Fibroblast of the aortic adventitia (primary cell): ENCODE results near the gene GNAT3. TPM values are rescaled to one million over a fixed set of nuclear protein-coding genes. Genes with fewer than 3 reads are reported as not detected.
A peak's percentile ranks its signal among the peaks of the same experiment; 100 is the strongest.

Source experiments
- DNase-seq: peaks from one replicate; pipeline ENCODE4 v3.0.0-alpha.2; 2010; ENCODE audit warnings: low read depth
- H3K4me3 ChIP-seq: 2 replicates; pipeline ENCODE4 v1.5.1; 2011; ENCODE audit warnings: low read depth, mild to moderate bottlenecking, control low read depth, low read length, moderate library complexity
- total RNA-seq: library from RNA; depleted of rRNA; stranded (reverse); fragments of >200 nt; gene quantifications from 2 replicates; pipeline ENCODE4 v1.2.3, GENCODE V29; 2012; ENCODE audit warnings: low replicate concordance
- TF ChIP-seq, protein P1 (sequence below): IDR thresholded peaks from 2 replicates; pipeline ENCODE4 v1.5.1; 2011; ENCODE audit warnings: mild to moderate bottlenecking, low read length, control low read depth, inconsistent platforms; ENCODE audit not compliant: insufficient read depth

Gene GNAT3
- total RNA-seq, 1 donor, result not detected

DNA sequence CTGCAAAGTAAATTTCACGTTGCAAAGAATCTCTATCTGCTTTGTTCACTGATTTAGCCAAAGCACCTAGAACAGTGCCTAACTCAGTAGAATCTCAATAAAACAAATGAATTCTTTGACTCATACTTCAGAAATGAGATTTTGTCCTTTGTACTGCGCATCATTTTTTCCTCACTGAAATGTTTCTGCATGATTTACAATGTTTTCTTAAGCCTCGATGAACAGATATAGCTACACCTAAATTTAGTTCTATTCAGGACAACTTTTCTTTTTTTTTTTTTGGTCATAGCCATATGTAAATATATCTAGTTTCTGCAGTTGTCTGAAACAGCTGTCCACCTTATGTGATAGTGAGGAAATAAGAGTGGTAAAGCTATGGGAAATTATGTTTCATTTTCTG lies 15.3 kb downstream of the GNAT3 start:
- H3K4me3 ChIP-seq, result no peak overlapping the region
- TF ChIP-seq, protein P1, sequence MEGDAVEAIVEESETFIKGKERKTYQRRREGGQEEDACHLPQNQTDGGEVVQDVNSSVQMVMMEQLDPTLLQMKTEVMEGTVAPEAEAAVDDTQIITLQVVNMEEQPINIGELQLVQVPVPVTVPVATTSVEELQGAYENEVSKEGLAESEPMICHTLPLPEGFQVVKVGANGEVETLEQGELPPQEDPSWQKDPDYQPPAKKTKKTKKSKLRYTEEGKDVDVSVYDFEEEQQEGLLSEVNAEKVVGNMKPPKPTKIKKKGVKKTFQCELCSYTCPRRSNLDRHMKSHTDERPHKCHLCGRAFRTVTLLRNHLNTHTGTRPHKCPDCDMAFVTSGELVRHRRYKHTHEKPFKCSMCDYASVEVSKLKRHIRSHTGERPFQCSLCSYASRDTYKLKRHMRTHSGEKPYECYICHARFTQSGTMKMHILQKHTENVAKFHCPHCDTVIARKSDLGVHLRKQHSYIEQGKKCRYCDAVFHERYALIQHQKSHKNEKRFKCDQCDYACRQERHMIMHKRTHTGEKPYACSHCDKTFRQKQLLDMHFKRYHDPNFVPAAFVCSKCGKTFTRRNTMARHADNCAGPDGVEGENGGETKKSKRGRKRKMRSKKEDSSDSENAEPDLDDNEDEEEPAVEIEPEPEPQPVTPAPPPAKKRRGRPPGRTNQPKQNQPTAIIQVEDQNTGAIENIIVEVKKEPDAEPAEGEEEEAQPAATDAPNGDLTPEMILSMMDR, result no peak
- DNase-seq, result no peak

DNA sequence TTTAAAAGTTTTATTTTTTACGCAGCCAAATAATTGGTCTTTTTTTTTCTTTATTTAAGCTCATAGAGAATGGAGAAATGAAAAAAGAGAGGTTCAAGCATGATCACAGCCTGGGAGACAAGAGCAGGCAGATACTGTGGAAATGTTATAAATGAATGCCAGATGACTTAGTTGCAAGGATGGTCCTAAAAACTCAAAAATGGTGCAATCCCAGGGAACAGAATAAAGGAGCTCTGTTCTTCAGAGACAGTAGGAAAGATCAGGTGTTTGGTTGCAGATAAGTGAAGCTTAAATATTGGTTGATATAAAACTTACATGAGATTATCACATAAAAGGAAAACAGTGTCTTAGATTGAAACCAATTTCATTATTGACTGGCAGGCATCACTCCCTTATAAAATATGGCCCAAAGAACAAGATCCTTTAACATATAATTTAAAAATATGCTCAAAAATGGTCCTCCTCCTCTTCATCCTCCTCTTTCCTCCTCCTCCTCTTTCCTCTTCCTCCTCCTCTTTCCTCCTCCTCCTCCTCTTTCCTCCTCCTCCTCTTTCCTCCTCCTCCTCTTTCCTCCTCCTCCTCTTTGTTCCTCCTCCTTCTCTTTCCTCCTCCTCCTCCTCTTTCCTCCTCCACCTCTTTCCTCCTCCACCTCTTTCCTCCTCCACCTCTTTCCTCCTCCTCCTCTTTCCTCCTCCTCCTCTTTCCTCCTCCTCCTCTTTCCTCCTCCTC lies 18.6 kb downstream of the GNAT3 start:
- DNase-seq, result no peak
- TF ChIP-seq, protein P1, result no peak
- H3K4me3 ChIP-seq, result no peak overlapping the region

DNA sequence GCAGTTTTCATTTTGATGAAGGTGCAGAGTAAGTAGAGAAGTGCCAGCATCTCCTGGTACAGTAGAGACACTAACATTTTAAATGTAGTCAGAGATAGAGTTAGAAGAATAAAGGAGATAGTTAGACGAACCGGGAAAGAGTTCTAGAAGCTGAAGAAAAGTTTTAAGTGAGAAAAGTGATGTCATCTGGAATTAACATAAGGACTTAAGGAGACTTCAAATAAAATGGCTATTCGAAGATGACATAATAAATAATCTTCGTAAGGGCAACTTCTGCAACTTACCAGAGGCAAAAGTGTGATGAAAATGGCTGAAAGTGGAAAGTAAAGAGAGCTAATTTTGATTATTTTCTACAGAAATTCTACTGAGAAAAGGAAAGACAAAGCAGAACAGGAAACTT lies 20.4 kb downstream of the GNAT3 start:
- TF ChIP-seq, protein P1, result no peak
- H3K4me3 ChIP-seq, result no peak overlapping the region
- DNase-seq, result no peak

DNA sequence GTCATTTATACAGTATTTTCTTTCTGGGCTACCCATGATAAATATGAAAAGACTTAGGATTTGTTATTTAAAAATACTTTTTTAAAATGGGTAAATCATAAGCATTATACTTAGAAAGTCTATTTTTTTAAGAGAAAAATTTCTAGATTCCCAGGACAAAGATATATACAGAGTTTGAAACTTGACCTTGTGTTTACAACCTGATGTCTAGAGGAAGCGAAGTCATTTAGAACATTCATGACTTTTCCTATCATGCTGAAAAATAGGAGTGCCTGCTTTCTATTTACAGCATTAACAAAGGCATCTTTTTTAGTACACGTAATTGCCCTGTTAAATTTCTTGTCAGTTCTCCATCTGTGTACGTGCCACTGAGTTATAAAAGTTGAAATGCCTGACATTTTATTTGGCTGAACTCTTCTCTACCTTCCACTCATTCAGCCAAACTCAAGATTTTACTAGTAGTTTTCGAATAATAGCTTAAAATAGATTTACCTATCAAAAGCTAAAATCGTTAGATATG lies 23.0 kb downstream of the GNAT3 start:
- TF ChIP-seq, protein P1, result no peak
- DNase-seq, result no peak

DNA sequence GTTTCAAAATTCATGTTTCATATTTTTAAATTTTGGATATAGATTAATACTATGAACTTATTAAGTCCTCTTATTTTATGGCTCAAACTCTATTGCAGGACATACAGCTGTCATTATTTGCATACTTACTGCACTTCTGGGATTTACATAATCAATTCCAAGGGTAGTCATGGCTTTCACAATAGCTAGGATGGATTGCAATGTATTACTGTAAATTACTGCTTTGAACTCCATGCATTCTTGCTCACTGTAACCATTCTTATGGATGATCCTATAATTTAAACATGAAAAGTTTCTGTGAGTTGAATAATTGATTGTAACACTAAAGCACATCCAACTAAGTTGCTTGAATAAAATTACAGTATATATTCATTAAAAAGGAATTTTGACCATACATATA lies 23.5 kb downstream of the GNAT3 start:
- H3K4me3 ChIP-seq, result no peak overlapping the region
- TF ChIP-seq, protein P1, result no peak
- peak; percentile 14 for DNase-seq

More for the DNA sequence above, 23.0 kb downstream of the GNAT3 start:
- no peak overlapping the region for H3K4me3 ChIP-seq

DNA sequence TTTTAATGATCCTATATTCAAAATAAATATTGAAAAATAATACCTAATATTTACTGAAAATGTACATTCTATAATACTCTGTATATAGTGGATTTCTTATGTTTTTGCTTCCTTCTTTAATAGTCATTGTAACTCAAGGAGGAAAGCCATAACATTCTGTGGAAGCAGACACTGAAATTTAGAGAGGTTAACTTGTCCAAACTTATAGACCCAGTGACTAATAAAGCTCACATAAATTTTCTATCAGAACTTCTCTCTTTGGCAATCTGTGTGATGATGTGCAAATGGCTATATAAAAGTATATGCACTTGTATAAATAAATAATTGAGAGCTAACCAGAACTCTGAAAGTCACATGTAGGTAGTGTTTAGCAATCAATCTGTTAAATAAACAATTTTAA lies 26.1 kb downstream of the GNAT3 start:
- TF ChIP-seq, protein P1, result no peak
- H3K4me3 ChIP-seq, result no peak overlapping the region
- no peak for DNase-seq
